Loucy (cell line): Measurements from ENCODE around the gene MOSPD3.

ENCODE experiments used
- CTCF ChIP-seq: fragments of 200-600 bp; sonication (generic); conservative IDR thresholded peaks from 2 replicates; pipeline ENCODE4 v1.5.1; 2014; ENCODE audit warnings: mild to moderate bottlenecking, antibody characterized with exemption, low read length
- EZH2phosphoT487 ChIP-seq: fragments of 200-600 bp; IDR thresholded peaks from 2 replicates; pipeline ENCODE4 v1.6.1; 2018; ENCODE audit warnings: antibody characterized with exemption, mild to moderate bottlenecking, moderate library complexity, borderline replicate concordance

- TF ChIP-seq CTCF (no peak), EZH2phosphoT487 (no peak)
Observed at GRCh38 chr7:100584683-100585510, 27.4 kb upstream of the MOSPD3 start.
